ENCODE measurements around the gene RTN4.

- TF ChIP-seq CTCF (IDR thresholded peaks at IDR 0.05) (no peak), POLR2A (IDR thresholded peaks at IDR 0.05) (no peak)
Observed at GRCh38 chr2:54925022-54925421, 125.2 kb downstream of the RTN4 start.
